ENCODE results near the gene ZNF367. TPM values are rescaled to one million over a fixed set of nuclear protein-coding genes. Genes with fewer than 3 reads are reported as not detected.

The ZNF367 gene
- total RNA-seq, 1 experiment from 2014 or later = 10.1 TPM

GRCh38 chr9:96388144-96388543 is 30.0 kb downstream of the ZNF367 start:
- TF ChIP-seq CTCF (conservative IDR thresholded peaks at IDR 0.05) = no peak

More at GRCh38 chr9:96388144-96388543, 30.0 kb downstream of the ZNF367 start:
- Histone ChIP-seq H2BK12ac (ENCODE audit: insufficient read length, low read depth, low read length) (no peak overlapping the region), H2BK5ac (ENCODE audit: insufficient read length, low read length) (no peak overlapping the region), H4K5ac (ENCODE audit: insufficient read length, low read depth, low read length) (no peak overlapping the region), H3K4ac (ENCODE audit: low read depth, low read length) (no peak overlapping the region), H2BK20ac (ENCODE audit: low read depth, low read length, poor library complexity, severe bottlenecking) (no peak overlapping the region), H4K8ac (replicated peaks; ENCODE audit: insufficient read length, low read depth, low read length) (no peak overlapping the region), H2BK120ac (ENCODE audit: low read depth, low read length, poor library complexity, severe bottlenecking) (no peak overlapping the region), H3K9ac (ENCODE audit: extremely low read depth, insufficient read length, low read length) (no peak overlapping the region), H4K91ac (ENCODE audit: insufficient read length, low read depth, low read length) (no peak overlapping the region), H3K27me3 (ENCODE audit: insufficient read depth, low read length) (no peaks in the 10 kb centered on the region), H2AFZ (ENCODE audit: low read length) (no peak overlapping the region), H3K79me2 (ENCODE audit: insufficient read depth, low read length) (no peaks in the 10 kb centered on the region), H3K14ac (ENCODE audit: insufficient read depth, low read length) (no peak overlapping the region), H3K9me3 (ENCODE audit: control insufficient read depth, low read depth, low read length) (no peaks in the 10 kb centered on the region), H3K23me2 (ENCODE audit: insufficient read length, low read depth, low read length, poor library complexity, severe bottlenecking) (peaks cover 6% of the 10 kb centered on the region), H3K79me1 (ENCODE audit: insufficient read depth, low read depth, low read length, poor library complexity, severe bottlenecking) (no peaks in the 10 kb centered on the region), H3T11ph (ENCODE audit: low read length) (no peak overlapping the region), H3K18ac (ENCODE audit: insufficient read length, low read depth, low read length) (no peak overlapping the region), H3K27ac (ENCODE audit: insufficient read length, low read depth, low read length) (no peak overlapping the region), H2AK5ac (ENCODE audit: insufficient read length, low read length) (no peak overlapping the region), H3K23ac (ENCODE audit: insufficient read length, low read depth, low read length) (no peak overlapping the region), H3K4me1 (ENCODE audit: insufficient read depth, low read length) (no peaks in the 10 kb centered on the region), H4K20me1 (ENCODE audit: control insufficient read depth, insufficient read depth, insufficient read length) (no peaks in the 10 kb centered on the region), H3K4me2 (ENCODE audit: insufficient read depth, insufficient read length, low read length) (no peak overlapping the region), H3K56ac (ENCODE audit: insufficient read length, low read depth, low read length) (no peak overlapping the region), H2BK15ac (ENCODE audit: low read depth, low read length) (no peak overlapping the region)
- Mint-ChIP-seq H3K27me3 (ENCODE audit: low read depth) (no peaks in the 10 kb centered on the region), H3K4me3 (no peak overlapping the region), H3K4me1 (peaks cover 5 to 6% of the 10 kb centered on the region in 2 experiments), H3K9me3 (no peaks in the 10 kb centered on the region), H3K27ac (no peak overlapping the region), H3K36me3 (ENCODE audit: insufficient read depth in 1 of 3, low read depth in 3 of 3) (peaks cover 19 to 57% (median 39%) of the 10 kb centered on the region in 3 experiments)
- no CpG with 5 or more reads among the region's 11 CpGs for WGBS (ENCODE audit: extremely low coverage, insufficient read length, low lambda C conversion rate)
- no peak for DNase-seq

All from H9 (cell line).